ENCODE results near the gene HMGN3.
A peak's percentile ranks its signal among the peaks of the same experiment; 100 is the strongest.
"Not testable (repeated sequence)": the region's sequence is repeated elsewhere in the genome, so short reads cannot be mapped to it uniquely, and the experiment has no call there.

The HMGN3 gene

DNA sequence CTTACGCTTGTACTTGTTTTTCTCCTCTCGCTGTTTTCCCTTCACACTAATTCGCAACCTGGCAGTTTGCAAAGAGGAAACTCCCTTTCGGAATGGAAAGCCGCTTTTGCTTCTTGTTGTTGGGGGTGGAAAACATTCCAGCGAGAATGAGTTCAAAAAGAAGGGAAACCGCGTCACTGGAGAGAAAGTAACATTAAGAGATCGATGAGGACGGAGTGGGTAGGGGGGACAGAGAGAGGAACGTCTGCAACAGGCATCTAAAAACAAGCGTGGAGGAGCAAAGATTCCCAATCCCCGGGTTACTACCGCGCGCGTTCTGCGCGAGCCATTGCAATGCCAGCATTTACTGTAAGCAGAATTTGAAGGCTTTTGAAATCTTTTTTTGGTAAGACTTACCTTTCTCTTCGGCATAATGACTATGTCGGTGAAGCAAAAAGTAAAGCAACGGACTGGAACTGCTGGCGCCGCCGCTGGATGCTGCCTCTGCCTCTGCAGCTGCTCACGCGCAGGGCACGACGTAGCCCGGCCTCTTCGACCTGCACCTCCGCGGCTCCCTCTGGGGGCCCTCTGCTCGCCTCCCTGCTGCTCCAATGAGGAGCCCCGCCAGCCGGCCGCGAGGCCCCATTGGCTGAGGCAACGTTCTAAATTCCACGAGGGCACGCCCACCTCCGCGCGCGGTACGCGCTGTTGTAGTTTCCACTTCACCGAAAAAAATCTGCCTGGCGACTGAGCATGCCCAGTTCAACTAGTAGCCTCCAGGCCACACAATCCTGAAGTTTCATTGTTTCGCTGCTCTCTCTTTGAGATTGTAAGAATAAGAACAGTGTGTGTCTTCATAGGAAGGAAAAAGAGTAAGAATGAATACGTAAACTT is at the start of gene HMGN3:
Gene HMGN3 (minus strand): TSS at position 533 of the 873 bp plus-strand sequence.
- peak; percentile 91 for DNase-seq (ENCODE audit: low spot score)

- DNase-seq (ENCODE audit: low spot score): no peak
These were observed 46.3 kb upstream of the HMGN3 start for GRCh38 chr6:79280756-79281155.

DNA sequence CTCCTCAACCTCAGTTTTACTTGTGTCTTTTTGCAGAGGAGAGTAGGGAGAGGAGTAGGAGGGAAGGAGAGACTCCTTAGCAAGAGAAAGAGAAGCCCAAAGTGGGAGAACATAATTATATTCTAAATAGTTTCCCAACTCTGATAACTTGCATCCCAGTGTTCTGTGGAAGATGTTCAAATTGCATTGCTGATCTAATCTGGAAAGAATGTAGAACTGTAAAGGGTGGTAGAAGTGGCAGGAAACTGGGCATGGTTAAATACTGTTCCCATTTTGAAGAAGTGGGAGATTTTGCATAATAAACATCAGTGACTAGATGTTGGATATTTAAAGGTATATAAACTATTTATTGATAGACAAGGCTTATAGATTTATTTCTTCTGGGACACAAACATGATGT is 42.6 kb upstream of the HMGN3 start:
- DNase-seq (ENCODE audit: low spot score): no peak

GRCh38 chr6:79269877-79270276 is 35.4 kb upstream of the HMGN3 start:
- DNase-seq (ENCODE audit: low spot score): no peak

GRCh38 chr6:79267128-79267527 is 32.6 kb upstream of the HMGN3 start:
- DNase-seq (ENCODE audit: low spot score): no peak

DNA sequence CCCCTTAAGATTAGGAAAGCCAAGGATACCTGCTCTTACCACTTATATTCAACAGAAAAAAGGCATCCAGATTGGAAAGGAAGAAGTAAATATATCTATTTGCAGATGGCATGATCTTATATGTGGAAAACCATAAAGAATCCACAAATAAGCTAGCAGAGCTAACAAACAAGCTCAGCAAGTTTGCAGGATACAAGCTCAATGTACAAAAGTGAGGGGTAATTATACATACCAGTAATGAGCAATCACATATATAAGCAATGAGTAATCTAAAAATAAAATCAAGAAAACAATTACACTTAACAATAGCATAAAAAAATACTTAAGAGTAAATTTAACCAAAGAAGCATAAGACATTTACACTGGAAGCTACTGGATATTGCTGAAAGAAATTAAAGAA is 31.6 kb upstream of the HMGN3 start:
- no peak for DNase-seq (ENCODE audit: low spot score)

GRCh38 chr6:79263359-79263758 is 28.9 kb upstream of the HMGN3 start:
- DNase-seq (ENCODE audit: low spot score): no peak

DNA sequence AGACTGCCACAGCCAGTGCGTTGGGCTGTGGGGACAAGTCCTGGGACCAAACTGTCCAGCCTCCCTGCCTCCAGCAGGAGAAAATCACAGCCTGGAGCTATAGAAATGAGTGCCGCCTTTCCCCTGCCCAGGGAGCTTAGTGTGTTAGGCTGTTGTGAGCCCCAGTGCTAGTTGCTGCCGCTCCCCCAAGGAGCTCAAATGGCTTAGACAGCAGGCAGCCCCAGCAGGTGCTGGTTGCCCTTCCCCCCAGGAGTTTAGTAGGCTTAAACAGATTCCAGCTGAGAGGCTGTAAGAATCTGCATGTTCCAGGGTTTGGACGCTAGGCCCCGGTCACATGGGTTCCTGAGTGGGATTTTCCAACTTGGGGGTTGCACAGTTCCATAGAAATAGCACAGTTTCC is 27.2 kb upstream of the HMGN3 start:
- no peak for DNase-seq (ENCODE audit: low spot score)

DNA sequence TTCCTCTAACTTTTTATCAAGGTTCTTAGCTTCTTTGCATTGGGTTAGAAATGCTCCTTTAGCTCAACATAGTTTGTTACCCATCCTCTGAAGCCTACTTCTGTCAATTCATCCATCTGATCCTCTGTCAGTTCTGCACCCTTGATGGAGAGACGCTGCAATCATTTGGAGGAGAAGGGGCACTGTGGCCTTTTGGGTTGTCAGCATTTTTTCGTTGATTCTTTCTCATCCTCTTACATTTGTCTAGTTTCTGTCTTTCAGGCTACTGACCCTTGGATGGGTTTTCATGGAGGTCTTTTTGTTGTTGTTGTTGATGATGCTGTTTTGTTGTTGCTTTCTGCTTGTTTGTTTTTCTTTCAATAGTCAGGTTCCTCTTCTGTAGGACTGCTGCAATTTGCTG is 26.3 kb upstream of the HMGN3 start:
- no peak for DNase-seq (ENCODE audit: low spot score)

DNA sequence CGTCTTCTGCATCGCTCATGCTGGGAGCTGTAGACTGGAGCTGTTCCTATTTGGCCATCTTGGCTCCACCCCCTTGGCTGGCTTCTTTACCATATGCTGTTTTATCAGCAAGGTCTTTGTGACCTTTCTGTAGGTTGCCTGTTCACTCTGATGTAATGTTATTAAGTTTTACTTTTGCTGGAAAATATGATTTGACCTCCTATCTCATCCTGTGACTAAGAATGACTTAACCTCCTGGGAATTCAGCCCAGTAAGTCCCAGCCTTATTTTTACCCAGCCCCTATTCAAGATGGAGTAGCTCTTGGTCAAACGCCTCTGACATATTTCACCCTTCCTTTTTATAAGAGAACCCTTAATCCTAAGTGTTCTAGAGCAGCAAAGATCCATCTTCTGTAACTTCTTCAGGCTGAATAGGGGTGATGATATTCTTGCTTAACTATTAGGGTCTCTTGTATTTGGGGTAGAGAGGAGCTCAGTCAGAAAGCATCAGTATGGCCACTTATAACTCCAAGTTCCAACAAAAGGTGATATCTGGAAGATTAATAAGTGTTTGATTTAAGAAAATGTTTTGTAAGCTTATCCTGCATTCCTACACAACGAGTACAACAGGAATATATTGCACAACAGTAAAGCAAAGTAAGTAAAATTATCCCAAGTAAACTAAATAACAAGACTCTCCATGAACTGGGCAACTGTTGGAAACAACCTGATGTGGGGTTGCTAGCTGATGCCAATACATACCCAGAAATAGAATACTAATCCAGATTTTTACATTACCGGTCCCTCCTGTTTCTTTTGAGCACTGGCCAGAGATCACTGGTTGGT is 23.1 kb upstream of the HMGN3 start:
- DNase-seq (ENCODE audit: low spot score): no peak

GRCh38 chr6:79256770-79257169 is 22.3 kb upstream of the HMGN3 start:
- DNase-seq (ENCODE audit: low spot score): not testable (repeated sequence)

DNA sequence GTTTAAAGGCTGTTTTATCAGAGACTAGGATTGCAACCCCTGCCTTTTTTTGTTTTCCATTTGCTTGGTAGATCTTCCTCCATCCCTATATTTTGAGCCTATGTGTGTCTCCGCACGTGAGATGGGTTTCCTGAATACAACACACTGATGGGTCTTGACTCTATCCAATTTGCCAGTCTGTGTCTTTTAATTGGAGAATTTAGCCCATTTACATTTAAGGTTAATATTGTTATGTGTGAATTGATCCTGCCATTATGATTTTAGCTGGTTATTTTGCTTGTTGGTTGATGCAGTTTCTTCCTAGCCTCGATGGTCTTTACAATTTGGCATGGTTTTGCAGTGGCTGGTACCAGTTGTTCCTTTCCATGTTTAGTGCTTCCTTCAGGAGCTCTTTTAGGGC is 20.6 kb upstream of the HMGN3 start:
- DNase-seq (ENCODE audit: low spot score): not testable (repeated sequence)

DNA sequence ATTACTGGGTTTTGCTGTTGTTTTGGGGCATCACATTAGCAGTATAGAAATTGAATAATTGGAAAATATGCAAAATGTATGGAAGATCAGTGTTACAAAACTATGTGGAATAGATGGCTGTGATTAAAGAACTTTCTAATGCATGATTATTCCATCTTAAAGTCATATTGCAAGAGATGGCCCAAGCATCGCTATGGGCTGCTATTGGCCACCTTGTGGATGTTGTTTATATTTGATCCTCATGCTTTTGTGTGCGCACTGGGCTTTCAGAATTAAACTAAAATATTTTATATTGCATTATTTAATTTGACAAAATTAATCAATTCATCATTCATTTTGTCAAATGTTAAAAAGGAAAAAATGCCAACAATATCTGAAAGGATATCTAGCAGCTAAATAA is 16.1 kb upstream of the HMGN3 start:
- DNase-seq (ENCODE audit: low spot score): no peak

GRCh38 chr6:79250107-79250514 is 15.6 kb upstream of the HMGN3 start:
- no peak for DNase-seq (ENCODE audit: low spot score)

- DNase-seq (ENCODE audit: low spot score): no peak
These were observed 14.7 kb upstream of the HMGN3 start for GRCh38 chr6:79249136-79249535.

DNA sequence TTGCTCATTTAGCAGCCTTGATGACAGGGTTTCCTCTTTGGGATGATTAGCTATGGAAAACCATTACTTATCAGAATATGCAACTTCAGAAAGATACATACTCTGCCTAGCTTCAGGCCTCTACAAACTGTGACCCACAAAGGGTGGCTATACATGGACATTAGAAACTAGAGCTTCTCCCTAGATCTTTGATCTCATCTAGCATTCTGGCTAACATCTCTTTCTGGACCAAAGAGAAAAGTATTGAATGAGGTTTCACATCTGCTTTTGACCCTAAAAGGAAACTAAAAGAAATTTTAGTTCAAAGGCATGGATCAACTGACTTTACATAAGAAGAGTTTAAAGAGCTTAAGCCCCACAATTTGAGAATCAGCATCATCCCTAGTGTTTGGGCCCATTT is 12.4 kb upstream of the HMGN3 start:
- DNase-seq (ENCODE audit: low spot score): no peak

- DNase-seq (ENCODE audit: low spot score): no peak
These were observed 6.7 kb upstream of the HMGN3 start for GRCh38 chr6:79241228-79241627.

GRCh38 chr6:79240509-79240908 is 6.0 kb upstream of the HMGN3 start:
- DNase-seq (ENCODE audit: low spot score): no peak

DNA sequence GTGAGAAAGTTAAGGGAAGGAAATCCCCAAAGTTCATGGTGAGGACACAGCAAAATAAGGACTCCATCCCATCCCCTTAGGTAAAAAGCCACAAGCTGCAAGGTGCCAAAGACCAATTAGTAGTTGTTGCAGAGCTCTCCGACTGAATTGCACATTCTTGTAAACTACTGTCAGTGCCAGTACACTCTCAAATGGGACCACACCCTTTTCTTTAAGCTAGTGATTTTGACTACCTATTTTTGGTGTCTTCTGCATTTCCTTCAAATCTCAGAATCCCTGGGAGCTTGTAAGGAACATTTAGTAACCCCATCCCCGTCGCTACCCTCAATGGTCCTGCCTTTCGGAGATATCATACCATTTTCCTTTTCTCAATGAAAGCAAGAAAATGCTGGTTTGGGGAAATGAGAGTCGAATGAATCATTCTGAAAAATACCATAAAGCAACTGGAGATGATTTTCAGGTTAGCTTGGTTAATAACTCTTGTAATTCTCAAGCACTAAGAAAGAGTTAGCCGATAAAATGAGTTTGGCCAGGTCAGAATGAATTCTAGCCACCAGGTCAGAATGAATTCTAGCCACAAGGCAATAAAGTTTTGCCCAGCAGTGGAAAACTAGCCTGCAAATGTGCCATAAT is 5.2 kb upstream of the HMGN3 start:
- no peak for DNase-seq (ENCODE audit: low spot score)

GRCh38 chr6:79238919-79239318 is 4.4 kb upstream of the HMGN3 start:
- no peak for DNase-seq (ENCODE audit: low spot score)

- DNase-seq (ENCODE audit: low spot score): no peak
These were observed 2.2 kb upstream of the HMGN3 start for GRCh38 chr6:79236711-79237110.

GRCh38 chr6:79233611-79234149 is 802 bp downstream of the HMGN3 start:
- DNase-seq (ENCODE audit: low spot score): peak; percentile 47

Data from CD4-positive, alpha-beta T cell treated with Interleukin-6 at 100 ng/mL for 8 hours (primary cell).